ENCODE measurements around the gene KCND2. TPM values are rescaled to one million over a fixed set of nuclear protein-coding genes. Genes with fewer than 3 reads are reported as not detected.

Gene KCND2
- total RNA-seq, 1 donor from 2014 or later, result 0.29 TPM

- Histone ChIP-seq H3K27me3 (ENCODE audit: control insufficient read depth, insufficient read depth, low read length) (no peaks in the 10 kb centered on the region), H3K36me3 (ENCODE audit: control insufficient read depth, insufficient read depth, low read length) (no peaks in the 10 kb centered on the region), H3K4me3 (ENCODE audit: low read depth, low read length) (no peak overlapping the region)
- no peak for TF ChIP-seq CTCF (IDR thresholded peaks at IDR 0.05; ENCODE audit: insufficient read depth, low read length, poor library complexity, severe bottlenecking)
- no peak for DNase-seq (ENCODE audit: low read depth)
These were observed 381.3 kb downstream of the KCND2 start for GRCh38 chr7:120654241-120654640.

- Histone ChIP-seq H3K4me3 (ENCODE audit: low read depth, low read length) (no peak overlapping the region), H3K36me3 (ENCODE audit: control insufficient read depth, insufficient read depth, low read length) (no peaks in the 10 kb centered on the region), H3K27me3 (ENCODE audit: control insufficient read depth, insufficient read depth, low read length) (no peaks in the 10 kb centered on the region)
- TF ChIP-seq CTCF (IDR thresholded peaks at IDR 0.05; ENCODE audit: insufficient read depth, low read length, poor library complexity, severe bottlenecking), result no peak
- no peak for DNase-seq (ENCODE audit: low read depth)
These were observed 385.5 kb downstream of the KCND2 start for GRCh38 chr7:120658516-120658915.

- no peak for TF ChIP-seq CTCF (IDR thresholded peaks at IDR 0.05; ENCODE audit: insufficient read depth, low read length, poor library complexity, severe bottlenecking)
- no peaks in the 10 kb centered on the region for H3K27me3 ChIP-seq (ENCODE audit: control insufficient read depth, insufficient read depth, low read length)
- no peaks in the 10 kb centered on the region for H3K36me3 ChIP-seq (ENCODE audit: control insufficient read depth, insufficient read depth, low read length)
- no peak overlapping the region for H3K4me3 ChIP-seq (ENCODE audit: low read depth, low read length)
- no peak for DNase-seq (ENCODE audit: low read depth)
These were observed 389.3 kb downstream of the KCND2 start for GRCh38 chr7:120662291-120662690.

GRCh38 chr7:120665068-120665467 lies 392.1 kb downstream of the KCND2 start:
- Histone ChIP-seq H3K27me3 (ENCODE audit: control insufficient read depth, insufficient read depth, low read length) (no peaks in the 10 kb centered on the region), H3K4me3 (ENCODE audit: low read depth, low read length) (no peak overlapping the region), H3K36me3 (ENCODE audit: control insufficient read depth, insufficient read depth, low read length) (no peaks in the 10 kb centered on the region)
- no peak for TF ChIP-seq CTCF (IDR thresholded peaks at IDR 0.05; ENCODE audit: insufficient read depth, low read length, poor library complexity, severe bottlenecking)
- no peak for DNase-seq (ENCODE audit: low read depth)

- no peak for TF ChIP-seq CTCF (IDR thresholded peaks at IDR 0.05; ENCODE audit: insufficient read depth, low read length, poor library complexity, severe bottlenecking)
- no peak for DNase-seq (ENCODE audit: low read depth)
- no peaks in the 10 kb centered on the region for H3K27me3 ChIP-seq (ENCODE audit: control insufficient read depth, insufficient read depth, low read length)
- H3K4me3 ChIP-seq (ENCODE audit: low read depth, low read length), result no peak overlapping the region
- H3K36me3 ChIP-seq (ENCODE audit: control insufficient read depth, insufficient read depth, low read length), result no peaks in the 10 kb centered on the region
These were observed 402.1 kb downstream of the KCND2 start for GRCh38 chr7:120675076-120675475.

- DNase-seq (ENCODE audit: low read depth), result no peak
- no peak for TF ChIP-seq CTCF (IDR thresholded peaks at IDR 0.05; ENCODE audit: insufficient read depth, low read length, poor library complexity, severe bottlenecking)
- Histone ChIP-seq H3K27me3 (ENCODE audit: control insufficient read depth, insufficient read depth, low read length) (no peaks in the 10 kb centered on the region), H3K4me3 (ENCODE audit: low read depth, low read length) (no peak overlapping the region), H3K36me3 (ENCODE audit: control insufficient read depth, insufficient read depth, low read length) (no peaks in the 10 kb centered on the region)
These were observed 404.6 kb downstream of the KCND2 start for GRCh38 chr7:120677535-120677934.

Measured in kidney epithelial cell (primary cell).